GM12878 (cell line): Measurements from ENCODE around the gene CCL7.

Source experiments
- ATF2 ChIP-seq: IDR thresholded peaks from 2 replicates; pipeline ENCODE4 v1.6.1; 2012; ENCODE audit warnings: low read length, inconsistent platforms
- CTCF ChIP-seq, 3 experiments: IDR thresholded peaks in 2 of 3; conservative IDR thresholded peaks in 1 of 3; 2 replicates each; pipeline ENCODE4 v1.5.1; 2011; ENCODE audit warnings: low read depth in 3 of 3, low read length in 3 of 3, mild to moderate bottlenecking in 3 of 3, control low read depth in 2 of 3, moderate library complexity in 2 of 3, inconsistent platforms in 1 of 3, mixed read lengths in 1 of 3; ENCODE audit not compliant: control insufficient read depth in 2 of 3, insufficient read depth in 1 of 3; ENCODE audit errors: extremely low read depth in 1 of 3
- EP300 ChIP-seq, 2 experiments: fragments of 150-350 bp in 1 of 2; IDR thresholded peaks; 2 replicates each; pipeline ENCODE4 v1.6.1; 2011 to 2012; ENCODE audit warnings: low read depth in 2 of 2, low read length in 2 of 2, borderline replicate concordance in 1 of 2, improper control_type of control experiment in 1 of 2, inconsistent platforms in 1 of 2; ENCODE audit not compliant: control insufficient read depth in 1 of 2
- FOXK2 ChIP-seq: fragments of 450-650 bp; IDR thresholded peaks from 2 replicates; pipeline ENCODE4 v1.6.1; 2017; ENCODE audit warnings: mild to moderate bottlenecking, moderate library complexity
- KAT2A ChIP-seq: conservative IDR thresholded peaks from 2 replicates; pipeline ENCODE4 v1.6.1; 2011; ENCODE audit warnings: low read depth, low read length; ENCODE audit not compliant: control insufficient read depth
- KDM1A ChIP-seq: fragments of 200-600 bp; sonication (generic); IDR thresholded peaks from 2 replicates; pipeline ENCODE4 v1.6.1; 2016; ENCODE audit warnings: borderline replicate concordance
- MAX ChIP-seq: IDR thresholded peaks from 2 replicates; pipeline ENCODE4 v1.6.1; 2012; ENCODE audit warnings: low read depth, low read length, improper control_type of control experiment
- MYC ChIP-seq: IDR thresholded peaks from 2 replicates; pipeline ENCODE4 v1.6.1; 2011; ENCODE audit warnings: mild to moderate bottlenecking, low read length, moderate library complexity, inconsistent platforms; ENCODE audit not compliant: insufficient read depth, insufficient replicate concordance, insufficient read length, severe bottlenecking
- NR2C2 ChIP-seq: IDR thresholded peaks from 2 replicates; pipeline ENCODE4 v1.6.1; 2011; ENCODE audit warnings: borderline replicate concordance, low read depth; ENCODE audit not compliant: control insufficient read depth, insufficient read length
- POLR2A ChIP-seq: IDR thresholded peaks from 2 replicates; pipeline ENCODE4 v1.6.1; 2011; ENCODE audit warnings: low read depth, mild to moderate bottlenecking, low read length
- RFX5 ChIP-seq: IDR thresholded peaks from 2 replicates; pipeline ENCODE4 v1.6.1; 2011; ENCODE audit warnings: low read depth, low read length, improper control_type of control experiment
- YY1 ChIP-seq: IDR thresholded peaks from 2 replicates; pipeline ENCODE4 v1.6.1; 2011; ENCODE audit warnings: low read depth, mild to moderate bottlenecking, low read length
- TF ChIP-seq, protein P1 (sequence below): IDR thresholded peaks from 2 replicates; pipeline ENCODE4 v1.6.1; 2011; ENCODE audit warnings: low read depth, low read length, improper control_type of control experiment, borderline replicate concordance

GRCh38 chr17:34302636-34303035, 32.6 kb downstream of the CCL7 start:
- TF ChIP-seq KDM1A, result no peak
- no peak for TF ChIP-seq CTCF (IDR thresholded peaks at IDR 0.05 in 2 of 3, conservative IDR thresholded peaks at IDR 0.05 in 1 of 3; ENCODE audit: control insufficient read depth in 2 of 3, extremely low read depth in 1 of 3, insufficient read depth in 1 of 3, low read depth in 3 of 3, low read length in 3 of 3)
- TF ChIP-seq EP300 (IDR thresholded peaks at IDR 0.05; ENCODE audit: borderline replicate concordance in 1 of 2, control insufficient read depth in 1 of 2, low read depth in 2 of 2, low read length in 2 of 2), result no peak
- TF ChIP-seq, protein P1, sequence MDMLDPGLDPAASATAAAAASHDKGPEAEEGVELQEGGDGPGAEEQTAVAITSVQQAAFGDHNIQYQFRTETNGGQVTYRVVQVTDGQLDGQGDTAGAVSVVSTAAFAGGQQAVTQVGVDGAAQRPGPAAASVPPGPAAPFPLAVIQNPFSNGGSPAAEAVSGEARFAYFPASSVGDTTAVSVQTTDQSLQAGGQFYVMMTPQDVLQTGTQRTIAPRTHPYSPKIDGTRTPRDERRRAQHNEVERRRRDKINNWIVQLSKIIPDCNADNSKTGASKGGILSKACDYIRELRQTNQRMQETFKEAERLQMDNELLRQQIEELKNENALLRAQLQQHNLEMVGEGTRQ, result no peak
- no peak for TF ChIP-seq YY1
- TF ChIP-seq NR2C2, result no peak
- no peak for TF ChIP-seq RFX5
- TF ChIP-seq KAT2A, result no peak
- TF ChIP-seq MAX, result no peak
- TF ChIP-seq MYC, result no peak
- no peak for TF ChIP-seq FOXK2
- no peak for TF ChIP-seq POLR2A
- no peak for TF ChIP-seq ATF2
